DOHH2 (cell line): ENCODE measurements around the gene PTPN3.

ENCODE experiments used
- H3F3A ChIP-seq: fragments of 200-600 bp; sonication (generic), shearing (Covaris generic); 2 replicates; pipeline ENCODE4 v1.6.0; 2016; ENCODE audit warnings: antibody characterized with exemption, mild to moderate bottlenecking; ENCODE audit not compliant: control insufficient read depth, insufficient read depth
- H3K27ac ChIP-seq: fragments of 200-600 bp; sonication (generic); 2 replicates; pipeline ENCODE4 v1.5.1; 2014; ENCODE audit warnings: low read depth, mild to moderate bottlenecking, low read length, moderate library complexity
- H3K27me3 ChIP-seq: fragments of 200-600 bp; sonication (generic); 2 replicates; pipeline ENCODE4 v1.6.1; 2014; ENCODE audit warnings: mild to moderate bottlenecking, low read length, mixed read lengths; ENCODE audit not compliant: control insufficient read depth
- H3K36me3 ChIP-seq: fragments of 200-600 bp; sonication (generic); 2 replicates; pipeline ENCODE4 v1.6.1; 2014; ENCODE audit warnings: mild to moderate bottlenecking, low read length, moderate library complexity, mixed read lengths; ENCODE audit not compliant: control insufficient read depth
- H3K4me1 ChIP-seq: fragments of 200-600 bp; sonication (generic); 2 replicates; pipeline ENCODE4 v1.6.1; 2014; ENCODE audit warnings: mild to moderate bottlenecking, low read length, mixed read lengths; ENCODE audit not compliant: control insufficient read depth
- H3K4me2 ChIP-seq: fragments of 200-600 bp; sonication (generic); 2 replicates; pipeline ENCODE4 v1.6.0; 2014; ENCODE audit warnings: mild to moderate bottlenecking, low read length, moderate library complexity
- H3K4me3 ChIP-seq: fragments of 200-600 bp; sonication (generic); 2 replicates; pipeline ENCODE4 v1.5.1; 2014; ENCODE audit warnings: mild to moderate bottlenecking, low read length, mixed read lengths
- H3K79me2 ChIP-seq: fragments of 200-600 bp; sonication (generic); 2 replicates; pipeline ENCODE4 v1.6.1; 2014; ENCODE audit warnings: mild to moderate bottlenecking, low read length, mixed read lengths; ENCODE audit not compliant: control insufficient read depth
- H3K9me2 ChIP-seq: fragments of 200-600 bp; sonication (generic); replicated peaks from 2 replicates; pipeline ENCODE4 v1.6.1; 2014; ENCODE audit warnings: mild to moderate bottlenecking, low read length, mixed read lengths; ENCODE audit not compliant: control insufficient read depth
- H3K9me3 ChIP-seq: fragments of 200-600 bp; sonication (generic); 2 replicates; pipeline ENCODE4 v1.6.1; 2014; ENCODE audit warnings: antibody characterized with exemption, low read length, mixed read lengths; ENCODE audit not compliant: control insufficient read depth, insufficient read depth
- H4K20me1 ChIP-seq: fragments of 200-600 bp; sonication (generic); 2 replicates; pipeline ENCODE4 v1.6.0; 2014; ENCODE audit warnings: low read depth, mild to moderate bottlenecking, antibody characterized with exemption, low read length, moderate library complexity; ENCODE audit not compliant: control insufficient read depth, insufficient read depth
- EZH2phosphoT487 ChIP-seq: fragments of 200-600 bp; sonication (generic); IDR thresholded peaks from 2 replicates; pipeline ENCODE4 v1.6.1; 2017; ENCODE audit warnings: borderline replicate concordance, mild to moderate bottlenecking, antibody characterized with exemption, low read length, moderate library complexity, mixed read lengths
- TF ChIP-seq, protein P1 (sequence below): fragments of 200-600 bp; sonication (generic); IDR thresholded peaks from one replicate; pipeline ENCODE4 v1.5.1; 2014; ENCODE audit warnings: antibody characterized with exemption, mild to moderate bottlenecking, low read depth, low read length; ENCODE audit not compliant: poor library complexity, severe bottlenecking

The PTPN3 gene

DNA sequence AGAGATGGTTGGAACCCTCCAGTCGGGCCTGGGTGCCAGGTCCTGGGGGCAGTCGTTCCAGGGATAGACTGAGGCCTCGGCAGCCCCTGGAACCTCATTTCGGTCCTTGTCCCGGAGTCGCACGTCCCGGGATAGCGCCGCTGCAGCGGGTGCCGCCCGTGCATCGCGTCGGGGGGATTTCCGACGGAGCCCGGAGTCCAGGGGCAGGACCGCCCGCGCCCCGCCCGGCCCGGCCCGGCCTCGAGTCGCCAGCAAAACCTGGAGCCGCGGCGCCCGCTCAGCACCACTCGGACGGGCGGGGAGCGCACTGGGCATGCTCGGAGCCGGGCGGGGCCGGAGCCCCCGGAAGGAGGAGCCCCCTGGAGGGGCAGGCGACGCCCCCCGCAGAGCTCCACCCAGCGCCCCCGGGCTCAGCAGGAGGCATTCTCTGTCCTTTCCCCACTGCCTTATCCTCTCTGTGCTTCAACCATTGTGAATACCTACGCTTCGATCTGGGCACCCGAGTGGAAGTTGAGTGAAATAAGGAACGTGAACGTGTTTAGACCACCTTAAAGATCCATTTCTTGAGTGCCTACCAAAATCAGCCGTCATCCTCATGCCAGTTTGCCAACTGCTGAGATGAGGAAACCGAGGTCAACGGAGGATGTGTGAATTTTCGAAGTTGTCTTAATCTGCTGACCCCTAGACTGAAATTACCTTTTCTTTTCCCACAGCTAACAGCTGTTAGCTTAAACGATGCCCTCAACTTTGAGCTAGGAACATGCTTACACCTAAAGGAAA lies 1.7 kb upstream of the PTPN3 start:
- H3K9me3 ChIP-seq: no peaks in the 10 kb centered on the region
- H3K36me3 ChIP-seq: no peaks in the 10 kb centered on the region
- H3K4me2 ChIP-seq: no peak overlapping the region
- peaks cover 5% of the 10 kb centered on the region; the same call in 1 of the 2 replicates for H3K27me3 ChIP-seq
- H3K4me1 ChIP-seq: no peaks in the 10 kb centered on the region
- H4K20me1 ChIP-seq: no peaks in the 10 kb centered on the region
- no peaks in the 10 kb centered on the region for H3K79me2 ChIP-seq
- H3K27ac ChIP-seq: no peak overlapping the region
- TF ChIP-seq, protein P1, sequence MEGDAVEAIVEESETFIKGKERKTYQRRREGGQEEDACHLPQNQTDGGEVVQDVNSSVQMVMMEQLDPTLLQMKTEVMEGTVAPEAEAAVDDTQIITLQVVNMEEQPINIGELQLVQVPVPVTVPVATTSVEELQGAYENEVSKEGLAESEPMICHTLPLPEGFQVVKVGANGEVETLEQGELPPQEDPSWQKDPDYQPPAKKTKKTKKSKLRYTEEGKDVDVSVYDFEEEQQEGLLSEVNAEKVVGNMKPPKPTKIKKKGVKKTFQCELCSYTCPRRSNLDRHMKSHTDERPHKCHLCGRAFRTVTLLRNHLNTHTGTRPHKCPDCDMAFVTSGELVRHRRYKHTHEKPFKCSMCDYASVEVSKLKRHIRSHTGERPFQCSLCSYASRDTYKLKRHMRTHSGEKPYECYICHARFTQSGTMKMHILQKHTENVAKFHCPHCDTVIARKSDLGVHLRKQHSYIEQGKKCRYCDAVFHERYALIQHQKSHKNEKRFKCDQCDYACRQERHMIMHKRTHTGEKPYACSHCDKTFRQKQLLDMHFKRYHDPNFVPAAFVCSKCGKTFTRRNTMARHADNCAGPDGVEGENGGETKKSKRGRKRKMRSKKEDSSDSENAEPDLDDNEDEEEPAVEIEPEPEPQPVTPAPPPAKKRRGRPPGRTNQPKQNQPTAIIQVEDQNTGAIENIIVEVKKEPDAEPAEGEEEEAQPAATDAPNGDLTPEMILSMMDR: no peak
- TF ChIP-seq EZH2phosphoT487: no peak
- H3K4me3 ChIP-seq: no peak overlapping the region
- H3K9me2 ChIP-seq: no peaks in the 10 kb centered on the region
- H3F3A ChIP-seq: no peaks in the 10 kb centered on the region

DNA sequence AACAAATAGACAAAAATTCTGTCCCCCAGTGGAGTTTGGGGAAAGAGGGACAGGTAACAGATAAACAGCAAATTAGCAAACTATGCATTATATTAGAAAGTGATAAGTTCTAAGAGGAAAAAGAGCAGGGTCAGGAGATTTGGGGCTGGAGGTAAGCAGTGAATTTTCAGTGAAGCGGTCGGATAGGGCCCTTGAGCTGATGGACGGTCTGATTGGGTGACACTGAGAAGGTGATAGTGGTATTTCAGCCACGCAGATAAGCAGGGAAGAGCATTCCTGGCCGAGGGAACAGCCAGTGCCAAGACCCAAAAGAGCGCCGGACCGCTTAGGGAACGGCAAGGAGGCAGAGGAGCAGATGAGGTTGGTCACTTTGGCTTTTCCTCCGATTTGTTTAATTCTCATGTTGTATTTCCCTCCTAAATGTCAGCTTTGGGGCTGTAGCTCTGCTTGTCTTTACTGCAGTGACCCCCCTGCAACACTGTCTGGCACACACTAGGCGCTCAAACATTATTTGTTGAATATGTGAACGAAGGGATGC lies 1.1 kb upstream of the PTPN3 start:
- no peaks in the 10 kb centered on the region for H3K4me1 ChIP-seq
- no peaks in the 10 kb centered on the region for H3K9me3 ChIP-seq
- no peak overlapping the region for H3K27ac ChIP-seq
- no peaks in the 10 kb centered on the region for H3K9me2 ChIP-seq
- TF ChIP-seq EZH2phosphoT487: no peak
- TF ChIP-seq, protein P1: no peak
- no peaks in the 10 kb centered on the region for H3K79me2 ChIP-seq
- 0 out of 2 replicates have a peak, but pooled peaks cover 2% of the 10 kb centered on the region for H3K27me3 ChIP-seq
- no peaks in the 10 kb centered on the region for H3K36me3 ChIP-seq
- H3K4me2 ChIP-seq: no peak overlapping the region
- no peaks in the 10 kb centered on the region for H3F3A ChIP-seq
- no peak overlapping the region for H3K4me3 ChIP-seq
- no peaks in the 10 kb centered on the region for H4K20me1 ChIP-seq

DNA sequence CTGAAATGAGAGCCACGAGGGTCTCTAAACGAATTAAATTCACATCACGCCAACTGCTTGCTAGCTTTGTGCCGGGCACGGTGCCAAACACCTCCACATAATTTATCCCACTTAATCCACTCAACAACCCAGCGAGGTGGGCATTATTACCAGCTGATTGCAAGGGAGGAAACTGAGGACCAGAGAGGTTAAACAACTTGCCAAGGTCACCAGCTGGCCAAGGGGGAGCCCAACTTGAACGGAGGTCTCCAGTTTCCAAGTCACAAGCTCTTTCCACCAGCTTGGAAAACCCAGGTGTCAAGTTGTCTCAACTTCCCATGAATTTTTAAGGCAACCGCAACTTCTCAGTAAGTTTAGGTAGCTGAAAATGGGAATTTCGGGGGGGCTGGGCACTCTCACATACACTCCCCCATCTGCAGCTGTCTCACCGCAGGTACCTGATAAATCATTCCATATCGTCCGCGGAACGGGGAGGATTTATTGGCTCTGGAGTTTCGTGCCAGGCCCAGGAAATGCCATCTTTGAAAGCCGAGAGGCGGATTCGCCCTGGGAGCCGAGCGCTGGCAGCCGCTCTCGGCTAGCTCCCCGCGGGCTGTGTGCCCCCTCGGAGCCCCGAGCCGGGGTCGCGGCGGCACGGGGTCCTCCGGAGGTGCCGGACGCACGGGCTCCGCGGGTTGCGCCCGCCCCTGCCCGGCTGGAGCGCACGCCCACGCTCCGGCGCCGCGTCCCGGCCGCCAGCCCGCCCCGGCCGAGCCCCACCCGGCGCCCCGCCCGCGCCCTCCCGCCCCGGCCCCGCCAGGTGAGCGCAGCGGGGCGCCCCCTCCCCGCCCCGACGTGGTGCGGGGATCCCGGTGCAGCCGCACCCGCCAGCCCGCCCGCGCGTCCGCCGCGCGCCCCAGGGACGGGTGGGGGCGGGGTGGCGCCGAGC lies 617 bp downstream of the PTPN3 start:
- Histone ChIP-seq H3K4me2 (no peak overlapping the region), H3K79me2 (no peaks in the 10 kb centered on the region), H3K4me1 (no peaks in the 10 kb centered on the region), H3K36me3 (no peaks in the 10 kb centered on the region), H3K9me3 (no peaks in the 10 kb centered on the region), H3K4me3 (no peak overlapping the region), H4K20me1 (no peaks in the 10 kb centered on the region), H3K9me2 (no peaks in the 10 kb centered on the region), H3K27me3 (peaks cover 6% of the 10 kb centered on the region; the same call in 1 of the 2 replicates), H3K27ac (no peak overlapping the region), H3F3A (no peaks in the 10 kb centered on the region)
- TF ChIP-seq EZH2phosphoT487: no peak
- TF ChIP-seq, protein P1: no peak
